ENCODE data around the gene EIF4G3.

DNA sequence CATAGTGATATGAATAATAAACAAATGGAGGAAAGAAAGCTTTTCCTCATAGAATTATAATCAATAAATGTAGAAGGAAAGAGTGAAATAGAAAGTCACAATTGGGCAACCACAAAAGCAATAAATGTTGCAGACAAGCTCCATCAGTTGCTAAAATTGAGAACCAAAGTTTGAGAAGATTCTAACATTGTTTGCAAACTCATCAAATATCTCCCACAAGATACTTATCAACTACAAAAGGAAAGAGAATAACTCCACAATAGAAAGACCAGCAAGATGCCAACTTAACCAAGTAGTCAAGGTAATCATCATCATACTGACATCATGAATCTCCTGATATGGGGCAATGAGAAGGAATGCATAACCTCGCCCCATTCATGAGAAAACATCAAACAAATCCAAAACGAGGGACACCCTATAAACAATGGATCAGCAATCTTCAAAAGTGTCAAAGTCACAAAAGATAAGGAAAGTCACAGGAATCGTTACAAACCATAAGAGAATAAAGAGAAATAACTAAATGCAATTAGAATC lies 16.4 kb downstream of the EIF4G3 start:
- TF ChIP-seq CTCF (IDR thresholded peaks at IDR 0.05) (no peak), POLR2A (IDR thresholded peaks at IDR 0.05) (no peak)

Data from esophagus squamous epithelium (tissue), 4 donors.